ENCODE results near the gene SERPINA5.

SERPINA5 gene, protein sequence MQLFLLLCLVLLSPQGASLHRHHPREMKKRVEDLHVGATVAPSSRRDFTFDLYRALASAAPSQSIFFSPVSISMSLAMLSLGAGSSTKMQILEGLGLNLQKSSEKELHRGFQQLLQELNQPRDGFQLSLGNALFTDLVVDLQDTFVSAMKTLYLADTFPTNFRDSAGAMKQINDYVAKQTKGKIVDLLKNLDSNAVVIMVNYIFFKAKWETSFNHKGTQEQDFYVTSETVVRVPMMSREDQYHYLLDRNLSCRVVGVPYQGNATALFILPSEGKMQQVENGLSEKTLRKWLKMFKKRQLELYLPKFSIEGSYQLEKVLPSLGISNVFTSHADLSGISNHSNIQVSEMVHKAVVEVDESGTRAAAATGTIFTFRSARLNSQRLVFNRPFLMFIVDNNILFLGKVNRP

DNA sequence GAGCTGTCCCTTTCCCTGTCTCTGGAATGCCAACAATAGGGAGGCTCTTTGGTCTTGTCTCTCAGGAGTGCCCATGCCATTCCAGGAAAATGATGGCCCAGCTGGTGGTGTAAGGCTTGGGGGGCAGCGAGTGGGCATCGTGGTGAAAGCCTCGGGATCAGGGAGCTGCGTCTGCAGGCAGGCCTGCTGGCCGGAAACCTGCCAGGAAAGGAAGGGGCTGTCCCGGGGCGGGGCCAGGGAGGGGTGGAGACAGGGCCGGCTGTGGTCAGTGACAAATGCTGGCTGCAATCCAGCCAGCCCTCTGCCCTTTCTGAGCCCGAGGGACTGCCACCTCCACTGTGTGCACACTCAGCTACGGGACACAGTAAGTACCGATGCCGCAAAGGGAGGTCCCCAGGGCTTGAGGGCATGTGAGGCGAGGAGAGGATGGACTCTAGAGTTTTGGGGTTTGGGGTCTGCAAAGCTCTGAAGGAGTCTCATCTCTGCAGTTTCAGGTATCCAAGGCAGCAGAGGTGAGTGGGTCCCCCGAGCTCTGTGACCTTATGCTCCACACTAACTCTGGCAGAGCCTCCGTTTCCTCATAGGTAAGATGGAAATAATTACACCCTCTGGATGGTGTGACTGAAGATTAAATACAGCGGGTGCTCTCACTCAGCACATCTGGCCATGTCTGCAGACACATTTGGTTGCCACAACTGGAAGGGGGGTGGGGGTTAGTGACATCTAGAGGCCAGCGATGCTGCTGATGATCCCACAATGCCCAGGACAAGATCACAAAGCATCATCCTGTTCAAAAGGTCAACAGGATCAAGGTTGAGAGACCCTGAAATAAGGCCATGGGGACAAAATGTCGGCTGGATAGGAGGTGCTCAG is at the start of gene SERPINA5:
TSS of gene SERPINA5 (plus strand) at position 300 of the 873 bp plus-strand sequence. CDS start 5,937 bp downstream, outside the sequence.
- no peak for DNase-seq (ENCODE audit: low read depth)

GRCh38 chr14:94532447-94532846 is 48.8 kb upstream of the SERPINA5 start:
- DNase-seq (ENCODE audit: low read depth): no peak

GRCh38 chr14:94535506-94535905 is 45.7 kb upstream of the SERPINA5 start:
- no peak for DNase-seq (ENCODE audit: low read depth)

GRCh38 chr14:94536836-94537235 is 44.4 kb upstream of the SERPINA5 start:
- no peak for DNase-seq (ENCODE audit: low read depth)

DNA sequence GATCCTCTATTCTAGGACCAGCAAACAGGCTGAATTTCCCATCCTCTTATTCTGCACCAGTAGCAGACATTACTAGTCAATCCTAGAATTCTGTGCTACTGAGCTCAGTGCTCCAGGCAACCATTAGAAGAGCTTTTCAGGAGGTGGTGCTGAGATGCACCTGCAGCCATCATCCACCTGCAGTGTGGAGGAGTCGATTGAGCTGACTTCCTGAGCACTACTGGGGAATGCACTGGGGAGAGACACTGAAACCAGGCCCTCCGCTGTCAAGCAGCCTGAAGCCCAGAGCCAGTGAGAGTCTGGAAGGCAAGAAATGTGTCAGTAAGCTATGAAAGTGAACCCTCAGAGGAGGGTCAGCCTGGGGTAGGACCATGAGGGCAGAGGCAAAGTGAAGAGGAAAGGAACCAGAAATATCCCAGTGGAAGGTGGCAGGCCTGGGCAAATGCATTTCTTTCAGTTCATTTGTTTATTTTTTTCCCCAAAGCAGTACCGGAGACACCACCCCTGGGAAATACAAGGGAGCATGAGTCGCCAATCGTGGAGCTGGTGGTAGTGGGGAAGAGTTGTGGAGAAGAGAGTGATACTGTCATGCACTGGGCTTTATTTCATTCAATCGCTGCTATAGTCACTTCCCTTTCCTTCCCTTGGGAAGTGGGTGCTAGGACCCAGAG is 43.0 kb upstream of the SERPINA5 start:
- no peak for DNase-seq (ENCODE audit: low read depth)

DNA sequence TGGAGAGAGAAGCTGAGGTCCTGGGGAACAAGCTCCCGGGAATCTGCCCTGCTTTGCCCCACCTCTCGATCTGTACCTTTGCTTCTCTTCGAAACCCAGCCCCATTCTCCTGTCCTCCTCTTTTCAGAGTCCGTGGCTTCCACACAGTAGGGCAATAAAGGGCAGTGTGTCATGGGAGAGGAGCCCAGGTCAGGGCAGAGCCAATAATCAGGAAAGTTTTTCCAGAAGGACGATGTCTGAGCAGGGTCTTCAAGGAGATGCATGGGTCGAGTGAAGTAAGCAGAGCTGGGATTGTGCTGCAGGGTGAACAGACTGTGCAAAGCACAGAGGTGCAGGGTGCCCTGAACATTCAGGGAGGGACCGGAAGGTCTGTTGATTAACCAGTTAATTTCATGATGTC is 42.0 kb upstream of the SERPINA5 start:
- DNase-seq (ENCODE audit: low read depth): no peak

DNA sequence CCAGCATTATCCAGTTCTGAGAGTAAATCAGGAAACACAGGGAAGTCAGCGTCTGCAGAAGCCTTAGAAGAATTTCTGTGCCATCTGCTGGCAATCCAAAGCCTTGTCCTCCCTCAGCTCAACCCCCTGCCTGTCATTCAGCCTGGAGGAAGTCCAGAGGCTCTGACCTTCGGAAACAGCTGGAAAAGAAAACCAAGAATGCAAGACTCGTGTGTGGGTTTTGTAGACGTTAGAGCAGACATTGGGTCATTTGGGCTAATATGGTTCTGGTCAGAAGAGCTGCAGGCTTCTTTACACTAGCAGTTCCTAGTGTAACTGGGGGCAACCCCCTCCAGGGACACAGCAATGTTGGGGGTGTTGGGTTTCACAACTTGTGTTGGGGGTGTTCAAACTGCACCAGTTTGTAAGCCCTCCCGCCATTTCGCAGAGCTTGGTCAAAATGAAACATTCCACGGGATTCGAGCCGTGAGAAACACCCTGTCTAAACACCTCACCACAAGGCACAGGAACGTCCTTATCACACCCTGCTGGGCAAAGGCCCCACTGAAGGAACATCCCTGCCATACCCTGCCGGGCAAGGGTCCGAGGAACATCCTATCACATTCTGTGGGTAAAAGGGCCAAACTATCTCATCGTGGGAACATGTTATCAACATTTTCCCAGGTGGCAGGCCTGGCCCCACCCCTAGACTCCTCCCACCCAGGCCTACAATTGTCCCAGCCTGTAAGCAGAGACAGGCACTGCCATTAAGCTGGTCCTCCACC is 41.0 kb upstream of the SERPINA5 start:
- no peak for DNase-seq (ENCODE audit: low read depth)

DNA sequence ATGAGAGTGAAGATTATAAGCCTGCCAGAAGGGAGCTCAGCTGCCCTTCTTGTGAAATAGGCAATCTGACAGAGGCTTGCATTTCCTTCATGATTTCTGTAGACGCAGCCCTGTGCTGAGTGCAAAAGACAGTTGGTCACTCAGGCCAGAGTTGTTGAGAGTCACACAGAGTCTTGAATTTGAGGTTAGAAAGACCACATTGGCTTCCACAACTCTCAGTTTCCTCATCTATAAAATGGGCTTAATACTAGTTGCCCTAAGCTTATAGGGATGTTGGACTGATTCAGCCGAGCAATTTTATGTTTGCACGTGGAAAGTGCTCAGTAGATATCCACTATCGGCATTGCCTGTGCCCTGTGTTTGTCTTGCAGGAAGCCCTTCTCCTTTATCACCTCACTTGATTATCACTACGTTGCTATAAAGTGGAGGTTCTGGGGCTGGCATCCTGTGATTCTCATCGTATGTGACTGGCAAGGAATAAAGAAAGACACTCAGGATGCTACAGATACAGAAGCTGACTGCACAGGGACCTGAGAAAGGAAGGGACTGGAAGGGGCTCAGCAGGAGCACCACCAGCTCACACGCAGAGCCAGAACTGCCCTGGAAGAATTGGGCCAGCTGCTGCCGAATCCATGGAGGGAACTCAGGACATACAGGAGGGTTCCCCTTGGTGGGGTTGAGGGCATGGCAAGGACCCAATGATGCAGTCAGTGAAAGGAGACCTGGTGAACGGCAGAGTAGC is 39.8 kb upstream of the SERPINA5 start:
- no peak for DNase-seq (ENCODE audit: low read depth)

GRCh38 chr14:94542111-94542810 is 39.0 kb upstream of the SERPINA5 start:
- no peak for DNase-seq (ENCODE audit: low read depth)

GRCh38 chr14:94542811-94543440 is 38.3 kb upstream of the SERPINA5 start:
- DNase-seq (ENCODE audit: low read depth): no peak

GRCh38 chr14:94543449-94544124 is 37.6 kb upstream of the SERPINA5 start:
- DNase-seq (ENCODE audit: low read depth): no peak

DNA sequence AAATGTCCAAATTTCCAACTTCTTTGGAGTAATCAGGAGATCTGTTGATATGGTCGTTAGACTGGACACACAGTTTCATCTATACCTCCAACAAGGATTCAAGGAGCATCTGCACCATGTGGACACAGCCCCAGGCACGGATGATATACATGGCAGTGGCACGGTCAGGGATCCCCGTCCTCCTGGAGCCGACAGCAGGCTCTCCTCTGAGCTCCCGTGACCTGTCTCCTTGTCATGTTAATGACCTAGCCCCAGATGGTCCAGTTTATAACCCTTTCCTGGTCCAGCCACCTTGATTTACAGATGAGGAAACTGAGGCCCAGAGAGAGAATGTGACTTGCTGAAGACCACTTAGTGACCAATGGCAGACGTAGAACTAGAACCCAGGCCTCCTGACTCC is 36.5 kb upstream of the SERPINA5 start:
- no peak for DNase-seq (ENCODE audit: low read depth)

GRCh38 chr14:94545131-94545841 is 35.9 kb upstream of the SERPINA5 start:
- no peak for DNase-seq (ENCODE audit: low read depth)

DNA sequence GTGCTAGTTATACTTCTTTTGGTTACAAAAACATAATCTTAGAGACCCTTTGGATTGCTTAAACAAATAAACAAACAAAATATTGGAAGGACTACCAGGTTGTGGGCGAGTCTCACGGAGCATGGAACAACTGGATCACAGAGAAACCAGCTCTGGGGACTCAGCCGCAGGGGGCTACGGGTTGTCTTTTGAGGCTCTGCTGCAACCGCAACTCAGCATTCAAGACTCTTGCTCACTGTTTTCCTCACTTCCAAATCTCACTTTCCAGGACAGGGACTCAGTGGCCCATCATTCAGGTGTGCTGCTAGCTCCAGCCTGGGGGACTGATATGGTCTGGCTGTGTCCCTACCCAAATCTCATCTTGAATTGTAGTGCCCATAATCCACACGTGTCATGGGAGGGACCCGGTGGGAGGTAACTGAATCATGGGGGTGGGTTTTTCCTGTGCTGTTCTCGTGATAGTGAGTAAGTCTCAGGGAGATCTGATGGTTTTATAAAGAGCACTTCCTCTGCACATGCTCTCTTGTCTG is 34.0 kb upstream of the SERPINA5 start:
- no peak for DNase-seq (ENCODE audit: low read depth)

DNA sequence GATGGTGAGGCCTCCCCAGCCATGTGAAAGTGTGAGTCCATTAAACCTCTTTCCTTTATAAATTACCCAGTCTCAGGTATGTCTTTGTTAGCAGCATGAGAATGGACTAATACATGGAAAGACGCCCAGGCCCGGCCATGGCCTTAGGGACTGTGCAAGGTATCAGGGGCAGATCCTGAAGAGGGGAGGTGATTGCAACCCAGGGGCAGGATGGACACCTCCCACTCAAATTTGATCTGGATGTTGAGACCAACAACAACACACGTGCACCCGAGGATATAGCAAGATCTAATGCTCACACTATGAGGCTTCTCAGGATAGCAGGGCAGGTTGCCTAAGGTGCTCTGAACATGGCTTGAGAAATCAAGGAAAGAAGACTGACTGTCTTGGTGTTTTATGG is 33.5 kb upstream of the SERPINA5 start:
- no peak for DNase-seq (ENCODE audit: low read depth)

- no peak for DNase-seq (ENCODE audit: low read depth)
Measured at GRCh38 chr14:94548131-94548998, 32.9 kb upstream of the SERPINA5 start.

Data from stimulated activated CD8-positive, alpha-beta memory T cell treated with anti-CD3 and anti-CD28 coated beads, Interleukin-15, amount 100 ng/mL, for 24 hours (primary cell).